Measurements from ENCODE around the gene DLG5. TPM values are rescaled to one million over a fixed set of nuclear protein-coding genes. Genes with fewer than 3 reads are reported as not detected.

DLG5 gene
- total RNA-seq, 1 donor from 2014 or later, result 64.5 TPM

DNA sequence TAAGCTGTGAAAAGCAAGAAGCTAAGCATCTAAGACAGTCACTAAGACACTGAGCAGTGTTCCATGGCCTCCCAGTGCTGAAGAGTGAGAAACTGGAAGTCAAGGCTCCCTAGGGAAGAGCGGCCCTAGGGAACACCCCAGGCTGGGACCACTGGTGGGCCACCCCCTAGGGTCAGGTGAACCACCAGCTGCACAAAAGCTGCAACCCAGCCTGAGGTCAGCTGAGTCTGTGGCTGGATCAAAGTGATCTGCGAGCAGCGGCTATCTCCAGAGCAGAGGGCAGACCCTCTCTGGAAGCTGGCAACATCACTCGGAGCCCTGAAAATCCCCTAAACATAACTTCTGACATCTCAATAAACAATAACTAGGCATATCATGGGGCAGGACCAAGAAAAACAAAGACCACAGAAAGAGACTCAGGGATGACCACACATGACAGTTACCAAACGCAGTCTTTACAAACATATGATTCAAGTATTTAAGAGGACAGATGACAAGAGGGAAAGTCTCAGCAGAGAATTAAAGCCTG, 125.8 kb downstream of the DLG5 start:
- Mint-ChIP-seq H3K4me3 (ENCODE audit: unreplicated experiment) (no peak overlapping the region), H3K9me3 (ENCODE audit: unreplicated experiment) (no peaks in the 10 kb centered on the region), H3K4me1 (ENCODE audit: unreplicated experiment) (no peaks in the 10 kb centered on the region), H3K36me3 (ENCODE audit: low read depth, unreplicated experiment) (peaks cover 48% of the 10 kb centered on the region), H3K27me3 (ENCODE audit: unreplicated experiment) (peaks cover 11% of the 10 kb centered on the region), H3K27ac (ENCODE audit: unreplicated experiment) (no peak overlapping the region)
- TF ChIP-seq, protein P1, sequence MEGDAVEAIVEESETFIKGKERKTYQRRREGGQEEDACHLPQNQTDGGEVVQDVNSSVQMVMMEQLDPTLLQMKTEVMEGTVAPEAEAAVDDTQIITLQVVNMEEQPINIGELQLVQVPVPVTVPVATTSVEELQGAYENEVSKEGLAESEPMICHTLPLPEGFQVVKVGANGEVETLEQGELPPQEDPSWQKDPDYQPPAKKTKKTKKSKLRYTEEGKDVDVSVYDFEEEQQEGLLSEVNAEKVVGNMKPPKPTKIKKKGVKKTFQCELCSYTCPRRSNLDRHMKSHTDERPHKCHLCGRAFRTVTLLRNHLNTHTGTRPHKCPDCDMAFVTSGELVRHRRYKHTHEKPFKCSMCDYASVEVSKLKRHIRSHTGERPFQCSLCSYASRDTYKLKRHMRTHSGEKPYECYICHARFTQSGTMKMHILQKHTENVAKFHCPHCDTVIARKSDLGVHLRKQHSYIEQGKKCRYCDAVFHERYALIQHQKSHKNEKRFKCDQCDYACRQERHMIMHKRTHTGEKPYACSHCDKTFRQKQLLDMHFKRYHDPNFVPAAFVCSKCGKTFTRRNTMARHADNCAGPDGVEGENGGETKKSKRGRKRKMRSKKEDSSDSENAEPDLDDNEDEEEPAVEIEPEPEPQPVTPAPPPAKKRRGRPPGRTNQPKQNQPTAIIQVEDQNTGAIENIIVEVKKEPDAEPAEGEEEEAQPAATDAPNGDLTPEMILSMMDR (IDR thresholded peaks at IDR 0.05; ENCODE audit: unreplicated experiment), result no peak
- no peak for DNase-seq (ENCODE audit: low spot score)

- Mint-ChIP-seq H3K36me3 (ENCODE audit: low read depth, unreplicated experiment) (peaks cover 50% of the 10 kb centered on the region), H3K9me3 (ENCODE audit: unreplicated experiment) (no peaks in the 10 kb centered on the region), H3K27ac (ENCODE audit: unreplicated experiment) (no peak overlapping the region), H3K27me3 (ENCODE audit: unreplicated experiment) (peaks cover 11% of the 10 kb centered on the region), H3K4me3 (ENCODE audit: unreplicated experiment) (no peak overlapping the region), H3K4me1 (ENCODE audit: unreplicated experiment) (no peaks in the 10 kb centered on the region)
- TF ChIP-seq, protein P1 (IDR thresholded peaks at IDR 0.05; ENCODE audit: unreplicated experiment), result no peak
- DNase-seq (ENCODE audit: low spot score), result no peak
Measured at GRCh38 chr10:77800320-77800719, 126.2 kb downstream of the DLG5 start.

DNA sequence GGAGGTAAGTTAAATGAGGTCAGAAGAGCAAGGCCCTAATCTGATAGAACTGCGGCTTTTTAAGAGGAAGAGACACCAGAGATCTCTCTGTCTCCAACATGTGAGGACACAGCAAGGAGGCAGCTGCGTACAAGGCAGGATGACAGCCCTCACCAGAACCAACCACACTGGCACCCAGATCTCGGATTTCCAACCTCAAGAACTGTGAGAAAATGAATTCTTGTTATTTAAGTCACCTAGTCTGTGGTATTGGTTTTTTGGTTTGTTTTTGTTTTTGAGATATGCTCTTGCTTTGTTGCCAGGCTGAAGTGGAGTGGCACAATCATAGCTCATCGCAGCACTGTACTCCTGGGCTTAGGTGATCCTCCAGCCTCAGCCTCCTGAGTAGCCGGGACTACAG, 127.2 kb downstream of the DLG5 start:
- Mint-ChIP-seq H3K27ac (ENCODE audit: unreplicated experiment) (no peak overlapping the region), H3K27me3 (ENCODE audit: unreplicated experiment) (peaks cover 11% of the 10 kb centered on the region), H3K4me1 (ENCODE audit: unreplicated experiment) (no peaks in the 10 kb centered on the region), H3K4me3 (ENCODE audit: unreplicated experiment) (no peak overlapping the region), H3K36me3 (ENCODE audit: low read depth, unreplicated experiment) (peaks cover 53% of the 10 kb centered on the region), H3K9me3 (ENCODE audit: unreplicated experiment) (no peaks in the 10 kb centered on the region)
- DNase-seq (ENCODE audit: low spot score), result no peak
- TF ChIP-seq, protein P1 (IDR thresholded peaks at IDR 0.05; ENCODE audit: unreplicated experiment), result no peak

GRCh38 chr10:77798940-77799339, 127.6 kb downstream of the DLG5 start:
- H3K4me1 Mint-ChIP-seq (ENCODE audit: unreplicated experiment), result no peaks in the 10 kb centered on the region
- H3K27me3 Mint-ChIP-seq (ENCODE audit: unreplicated experiment), result peaks cover 11% of the 10 kb centered on the region
- peaks cover 53% of the 10 kb centered on the region for H3K36me3 Mint-ChIP-seq (ENCODE audit: low read depth, unreplicated experiment)
- DNase-seq (ENCODE audit: low spot score), result no peak
- no peak overlapping the region for H3K27ac Mint-ChIP-seq (ENCODE audit: unreplicated experiment)
- no peaks in the 10 kb centered on the region for H3K9me3 Mint-ChIP-seq (ENCODE audit: unreplicated experiment)
- H3K4me3 Mint-ChIP-seq (ENCODE audit: unreplicated experiment), result no peak overlapping the region
- TF ChIP-seq, protein P1 (IDR thresholded peaks at IDR 0.05; ENCODE audit: unreplicated experiment), result no peak

DNA sequence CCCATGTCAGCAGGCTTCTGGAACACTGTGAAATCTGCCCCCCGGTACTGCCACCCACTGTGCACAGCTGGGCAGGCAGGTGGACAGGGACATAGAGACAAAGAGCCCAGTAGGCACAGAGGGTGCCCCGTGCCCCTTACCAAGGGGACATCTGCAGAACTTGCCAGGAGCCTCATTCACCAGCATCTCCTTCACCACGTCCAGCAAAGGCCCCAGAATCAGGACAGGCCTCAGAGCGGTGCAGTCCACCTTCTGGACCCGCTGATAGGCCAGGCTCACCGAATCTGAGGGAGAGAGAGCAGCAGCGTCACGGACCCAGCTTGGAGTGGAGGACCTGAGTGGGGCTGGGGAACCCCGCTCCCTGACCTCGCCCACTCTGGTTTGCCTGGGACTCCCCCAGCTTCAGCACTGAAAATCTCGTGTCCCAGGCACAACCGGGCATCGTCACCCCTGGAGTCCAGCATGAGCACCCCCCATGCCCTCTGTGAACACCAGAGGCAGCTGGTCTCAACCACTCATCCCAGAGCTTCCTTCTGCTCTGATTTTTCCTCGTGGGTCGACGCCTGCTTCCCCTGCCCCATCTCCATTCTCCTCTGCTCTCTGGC, 130.1 kb downstream of the DLG5 start:
- Mint-ChIP-seq H3K27ac (ENCODE audit: unreplicated experiment) (no peak overlapping the region), H3K4me1 (ENCODE audit: unreplicated experiment) (no peaks in the 10 kb centered on the region), H3K27me3 (ENCODE audit: unreplicated experiment) (peaks cover 14% of the 10 kb centered on the region), H3K36me3 (ENCODE audit: low read depth, unreplicated experiment) (peaks cover 70% of the 10 kb centered on the region), H3K9me3 (ENCODE audit: unreplicated experiment) (no peaks in the 10 kb centered on the region), H3K4me3 (ENCODE audit: unreplicated experiment) (no peak overlapping the region)
- no peak for DNase-seq (ENCODE audit: low spot score)
- TF ChIP-seq, protein P1 (IDR thresholded peaks at IDR 0.05; ENCODE audit: unreplicated experiment), result no peak

All from endothelial cell (in vitro differentiated cells).